Germinal center (tissue), 1 donor: ENCODE data around the gene KATNAL1.

ENCODE experiments used
- DNase-seq: peaks from one replicate; pipeline ENCODE4 v3.0.0; 2012; ENCODE audit warnings: mixed read lengths, low spot score

The KATNAL1 gene

DNA sequence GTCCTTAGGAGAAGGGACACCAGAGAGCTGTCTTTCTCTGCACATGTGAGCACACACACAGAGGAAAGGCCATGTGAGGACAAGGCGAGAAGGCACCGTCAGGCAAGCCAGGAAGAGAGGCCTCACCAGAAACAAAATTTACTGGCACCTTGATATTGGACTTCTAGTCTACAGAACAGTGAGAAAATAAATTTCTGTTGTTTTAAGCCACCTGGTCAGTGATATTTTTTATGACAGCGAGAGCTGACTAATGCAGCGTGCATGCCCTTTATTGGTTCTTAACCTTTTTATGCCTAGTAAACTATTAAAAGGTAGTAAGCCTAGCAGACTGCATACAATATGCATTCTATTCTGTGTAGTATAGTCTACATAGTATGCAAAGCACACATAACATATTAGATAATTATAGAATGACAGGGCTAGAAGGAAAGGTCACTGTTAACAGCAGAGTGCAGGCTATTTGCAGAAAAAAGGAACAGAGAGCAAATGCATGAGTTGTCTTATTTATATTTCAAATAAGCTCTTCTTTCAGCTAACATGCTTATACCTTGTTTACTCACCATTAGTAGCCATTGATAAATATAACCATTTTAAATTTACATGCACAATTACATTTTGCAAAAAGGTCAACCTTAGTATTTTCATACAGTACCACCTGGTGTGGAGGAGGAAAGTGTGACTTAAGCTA, 25.2 kb upstream of the KATNAL1 start:
- peak; percentile 72 for DNase-seq

- no peak for DNase-seq
These were observed 24.0 kb upstream of the KATNAL1 start for GRCh38 chr13:30331331-30331771.

DNA sequence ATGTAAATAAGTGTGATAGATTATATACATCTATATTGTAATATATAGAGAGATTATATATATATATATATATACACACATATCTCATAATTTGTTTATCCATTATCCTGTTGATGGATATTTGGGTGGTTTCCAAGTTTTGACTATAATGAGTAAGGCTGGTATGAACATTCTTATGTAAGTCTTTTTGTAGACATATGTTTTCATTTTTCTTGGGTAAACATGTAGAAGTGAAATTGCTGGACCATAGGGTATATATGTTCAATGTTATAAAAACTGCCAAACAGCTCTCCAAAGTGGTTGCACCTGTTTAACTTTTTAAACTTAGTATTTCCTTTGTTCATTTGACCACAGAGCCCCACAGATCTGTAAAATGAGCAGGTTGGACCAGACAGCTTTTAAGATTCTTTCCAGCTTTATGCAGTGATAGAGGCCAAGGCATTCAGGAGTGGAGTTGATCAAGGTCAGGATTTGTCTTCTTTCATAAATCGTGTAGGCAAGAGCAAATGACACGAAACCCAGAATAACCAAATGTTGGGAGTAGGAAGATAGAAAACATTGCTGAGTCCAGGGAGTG, 21.7 kb upstream of the KATNAL1 start:
- no peak for DNase-seq

GRCh38 chr13:30325668-30326067, 18.3 kb upstream of the KATNAL1 start:
- DNase-seq: no peak

- DNase-seq: no peak
These were observed 16.2 kb upstream of the KATNAL1 start for GRCh38 chr13:30323524-30323923.

DNA sequence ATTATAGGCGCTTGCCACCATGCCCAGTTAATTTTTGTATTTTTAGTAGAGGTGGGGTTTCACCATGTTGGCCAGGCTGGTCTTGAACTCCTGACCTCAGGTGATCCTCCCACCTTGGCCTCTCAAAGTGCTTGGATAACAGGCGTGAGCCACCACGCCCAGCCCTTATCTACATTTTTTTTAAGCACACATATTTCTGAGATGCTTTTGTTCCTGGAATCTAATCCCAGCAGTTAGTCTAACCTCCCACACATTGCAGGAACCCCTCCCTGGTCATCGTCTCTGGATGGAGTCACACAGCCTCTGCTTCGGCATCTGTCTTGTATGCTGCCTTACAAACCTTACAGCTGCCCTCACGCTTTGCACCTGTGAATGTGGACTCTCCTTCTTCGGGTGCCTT, 15.1 kb upstream of the KATNAL1 start:
- no peak for DNase-seq

- no peak for DNase-seq
These were observed 13.9 kb upstream of the KATNAL1 start for GRCh38 chr13:30321256-30321655.

GRCh38 chr13:30319655-30320054, 12.3 kb upstream of the KATNAL1 start:
- DNase-seq: no peak

GRCh38 chr13:30319130-30319529, 11.8 kb upstream of the KATNAL1 start:
- no peak for DNase-seq

- no peak for DNase-seq
These were observed 10.7 kb upstream of the KATNAL1 start for GRCh38 chr13:30318026-30318425.

DNA sequence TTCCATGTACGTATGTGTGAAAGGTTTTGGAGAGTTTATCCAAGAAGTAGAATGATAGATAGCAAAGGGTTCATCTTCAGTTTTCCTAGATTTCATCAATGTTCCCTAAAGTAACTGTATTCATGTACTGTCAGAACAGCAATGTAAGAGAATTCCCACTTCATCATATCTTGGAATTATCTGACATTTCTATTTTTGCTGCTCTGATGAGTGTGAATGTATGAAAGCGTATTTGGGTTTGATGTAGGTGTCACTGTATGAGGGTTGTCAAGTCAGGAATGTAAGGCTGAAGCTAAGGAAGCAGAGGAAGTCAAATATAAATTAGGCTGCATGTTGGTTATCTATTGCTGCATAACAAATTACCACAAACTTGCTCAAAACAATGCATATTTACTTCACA, 7.2 kb upstream of the KATNAL1 start:
- no peak for DNase-seq

DNA sequence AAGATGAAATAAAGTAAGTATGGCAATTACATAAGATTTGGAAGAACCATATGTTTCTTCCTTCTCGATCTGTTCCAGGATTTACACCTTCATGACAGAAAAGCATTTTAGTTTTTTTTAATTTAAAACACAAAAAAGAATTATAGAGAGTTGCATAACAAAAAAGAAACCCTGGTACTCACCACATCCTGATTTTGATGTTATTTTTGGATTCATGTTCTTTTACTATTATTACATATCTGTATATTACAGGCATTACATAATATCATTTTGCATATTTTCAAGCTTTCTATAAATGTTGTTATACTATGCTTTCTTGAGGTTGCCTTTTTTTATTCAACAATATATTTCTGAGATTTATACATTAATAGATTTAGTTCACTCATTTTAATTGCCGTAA, 6.7 kb upstream of the KATNAL1 start:
- no peak for DNase-seq

DNA sequence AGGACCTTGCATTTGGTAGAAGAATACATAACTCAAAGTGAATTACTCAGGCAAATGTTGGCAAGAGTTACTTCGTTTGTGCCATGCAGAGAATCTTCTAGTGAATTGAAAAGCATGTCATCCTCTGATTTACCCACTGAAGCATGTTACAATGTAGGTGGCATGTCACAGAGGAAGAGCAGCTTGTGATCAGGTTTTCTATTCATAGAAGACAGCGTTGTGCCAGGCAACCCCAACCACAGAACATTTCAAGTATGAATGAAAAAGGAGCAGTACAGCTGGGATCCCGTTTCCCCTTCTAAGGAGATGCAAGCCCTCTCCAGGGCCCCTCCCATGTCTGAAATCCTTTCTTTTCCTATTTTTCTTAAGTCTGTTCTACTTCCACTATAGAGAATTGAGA, 6.0 kb upstream of the KATNAL1 start:
- DNase-seq: peak; percentile 48

DNA sequence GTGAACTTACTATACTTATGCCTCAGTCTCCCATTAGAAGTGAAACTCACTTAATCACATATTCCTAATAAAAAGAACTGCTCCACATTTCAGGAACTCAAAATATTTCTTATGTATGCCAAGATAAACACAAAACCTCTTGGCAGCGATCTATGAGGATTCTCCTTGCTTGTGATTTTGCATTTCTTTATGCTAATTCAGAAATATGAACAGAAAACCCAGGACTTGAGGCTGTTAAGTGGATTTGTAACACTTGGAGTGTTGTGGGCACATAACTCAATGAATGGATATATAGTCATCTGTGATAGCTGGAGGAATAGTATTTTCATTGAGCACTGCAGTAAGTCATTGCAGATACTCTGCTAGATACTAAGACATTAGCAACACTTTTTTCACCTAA, 5.6 kb upstream of the KATNAL1 start:
- DNase-seq: no peak

- no peak for DNase-seq
These were observed 1.2 kb upstream of the KATNAL1 start for GRCh38 chr13:30308548-30308947.

GRCh38 chr13:30307971-30308290, 580 bp upstream of the KATNAL1 start:
- DNase-seq: no peak

- peak; percentile 88 for DNase-seq
These were observed 573 bp downstream of the KATNAL1 start for GRCh38 chr13:30306762-30307193.

DNA sequence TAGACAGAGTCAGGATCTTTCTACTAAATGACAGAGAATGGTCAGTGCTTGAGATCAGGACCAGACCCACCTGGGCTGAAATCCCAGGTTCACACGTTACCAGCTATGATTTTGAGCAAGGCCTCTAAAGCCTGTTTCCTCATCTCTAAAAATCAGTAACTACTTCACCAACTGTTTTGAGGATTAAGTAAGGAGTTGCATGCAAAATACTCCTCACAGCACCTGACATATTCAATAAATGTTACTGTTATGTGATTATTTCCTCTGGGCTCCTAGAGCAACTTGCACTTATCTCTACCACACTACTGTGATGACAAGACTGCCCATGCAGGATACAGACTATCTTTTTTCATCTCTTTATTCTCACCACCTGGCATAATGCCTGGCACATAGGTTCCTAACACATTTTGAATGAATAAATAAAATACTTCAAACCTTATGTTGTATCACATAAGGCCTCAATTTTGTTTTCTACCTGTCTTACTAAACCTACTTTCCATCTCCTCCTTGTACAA, 1.8 kb downstream of the KATNAL1 start:
- no peak for DNase-seq

DNA sequence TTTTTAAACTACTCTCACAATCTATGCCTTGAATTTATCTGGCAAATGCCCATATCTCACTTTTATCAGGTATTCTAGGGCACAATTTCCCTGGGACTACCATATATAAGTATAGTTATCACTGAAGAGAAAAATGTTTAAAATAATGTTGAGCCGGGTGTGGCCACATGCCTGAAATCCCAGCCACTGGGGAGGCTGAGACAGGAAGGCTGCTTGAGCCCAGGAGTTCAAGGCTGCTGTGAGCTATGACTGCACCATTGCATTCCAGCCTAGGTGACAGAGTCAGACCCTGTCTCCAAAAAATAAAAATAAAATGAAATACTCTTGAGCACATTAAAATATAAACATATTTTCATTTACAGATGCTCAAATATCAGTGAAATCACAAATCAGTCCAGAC, 4.1 kb downstream of the KATNAL1 start:
- no peak for DNase-seq

DNA sequence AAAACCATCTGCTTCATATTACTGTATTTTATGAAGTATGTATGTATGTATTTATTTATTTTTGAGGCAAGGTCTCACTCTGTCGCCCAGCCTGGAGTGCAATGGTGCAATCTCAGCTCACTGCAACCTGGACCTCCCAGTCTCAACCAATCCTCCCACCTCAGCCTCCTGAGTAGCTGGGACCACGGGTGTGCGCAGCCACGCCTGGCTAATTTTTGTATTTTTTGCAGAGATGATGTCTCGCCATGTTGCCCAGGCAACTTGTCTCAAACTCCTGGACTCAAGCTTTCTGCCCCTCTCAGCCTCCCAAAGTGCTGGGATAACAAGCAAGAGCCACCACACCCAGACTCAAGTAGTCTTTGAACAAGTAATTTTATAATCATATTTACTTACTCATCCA, 5.5 kb downstream of the KATNAL1 start:
- DNase-seq: no peak

- no peak for DNase-seq
These were observed 6.8 kb downstream of the KATNAL1 start for GRCh38 chr13:30300596-30300995.

DNA sequence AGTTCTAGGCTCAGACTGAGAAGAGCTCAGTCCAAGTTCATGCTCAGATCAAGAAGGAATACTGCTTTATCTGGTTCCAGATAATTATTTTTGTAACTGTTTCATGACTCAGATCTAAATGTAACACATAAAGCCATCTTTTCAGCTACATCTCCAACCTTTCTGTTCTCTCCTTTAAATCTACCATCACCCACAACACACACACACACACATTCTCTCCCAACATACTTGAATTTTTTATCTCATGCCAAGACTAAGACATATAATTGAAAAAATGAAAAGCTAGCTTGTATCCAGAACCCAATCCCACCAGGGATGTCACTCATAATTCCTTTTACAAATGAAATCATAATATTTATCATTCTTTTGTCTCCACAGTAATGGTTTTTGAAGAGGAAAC, 7.6 kb downstream of the KATNAL1 start:
- no peak for DNase-seq

DNA sequence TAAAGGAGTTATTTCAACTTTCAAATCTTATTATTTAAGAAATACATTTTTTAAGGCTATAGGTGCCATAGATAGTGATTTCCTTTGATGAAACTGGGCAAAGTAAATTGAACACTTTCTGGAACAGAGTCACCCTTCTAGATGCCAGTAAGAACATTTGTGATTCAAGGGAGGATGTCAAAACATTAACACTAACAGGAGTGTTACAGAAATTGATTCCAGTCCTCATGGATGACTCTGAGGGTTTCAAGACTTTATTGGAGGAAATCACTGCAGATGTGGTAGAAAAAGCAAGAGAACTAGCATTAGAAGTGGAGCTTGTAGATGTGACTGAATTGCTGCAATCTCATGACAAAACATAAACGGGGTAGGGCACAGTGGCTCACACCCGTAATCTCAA, 12.2 kb downstream of the KATNAL1 start:
- no peak for DNase-seq

DNA sequence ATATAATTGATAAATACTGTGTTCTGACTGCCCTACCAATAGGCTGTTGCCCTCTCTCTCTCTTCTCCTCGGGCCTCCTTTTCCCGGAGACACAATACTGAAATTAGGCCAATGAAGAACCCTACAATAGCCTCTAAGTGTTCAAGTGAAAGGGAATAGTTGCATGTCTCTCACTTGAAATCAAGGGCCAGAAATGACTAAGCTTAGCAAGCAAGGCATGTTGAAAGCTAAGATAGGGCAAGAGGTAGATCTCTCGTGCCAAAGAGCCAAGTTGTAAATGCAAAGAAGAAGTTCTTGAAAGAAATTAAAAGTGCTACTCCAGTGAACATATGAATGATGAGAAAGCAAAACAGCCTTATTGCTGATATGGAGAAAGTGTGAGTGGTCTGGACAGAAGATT, 13.3 kb downstream of the KATNAL1 start:
- DNase-seq: no peak
